SK-N-MC (cell line): ENCODE results near the gene NHS.

Source experiments
- EZH2 ChIP-seq: fragments of 200-600 bp; sonication (generic); IDR thresholded peaks from one replicate; pipeline ENCODE4 v1.6.1; 2017; ENCODE audit warnings: antibody characterized with exemption
- POLR2AphosphoS5 ChIP-seq: IDR thresholded peaks from 2 replicates; pipeline ENCODE4 v1.6.1; 2012; ENCODE audit warnings: mild to moderate bottlenecking, low read depth, low read length, borderline replicate concordance

GRCh38 chrX:17425551-17425950 is 50.6 kb downstream of the NHS start:
- TF ChIP-seq POLR2AphosphoS5 (no peak), EZH2 (no peak)
